ENCODE measurements around the gene NCR3LG1.

DNA sequence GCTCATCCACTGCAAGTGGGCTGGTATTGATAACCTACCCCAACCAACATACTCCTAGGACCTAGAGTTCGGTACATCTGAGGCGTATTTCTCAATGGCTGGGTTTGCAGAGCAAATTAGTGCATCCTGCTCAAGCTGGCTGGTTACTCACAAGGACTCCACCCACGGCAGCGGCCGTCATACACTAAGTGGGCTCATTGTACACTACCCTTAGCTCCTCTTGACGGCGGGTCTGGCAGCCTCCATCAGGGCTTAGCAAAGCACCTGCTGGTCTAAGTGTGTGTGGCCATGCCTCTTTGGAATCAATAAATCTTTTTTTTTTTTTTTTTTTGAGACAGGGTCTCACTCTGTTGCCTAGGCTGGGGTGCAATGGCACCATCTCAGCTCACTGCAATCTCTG is 57.0 kb downstream of the NCR3LG1 start:
- TF ChIP-seq POLR2A (IDR thresholded peaks at IDR 0.05) (no peak), EP300 (IDR thresholded peaks at IDR 0.05) (no peak)
- TF ChIP-seq, protein P1, sequence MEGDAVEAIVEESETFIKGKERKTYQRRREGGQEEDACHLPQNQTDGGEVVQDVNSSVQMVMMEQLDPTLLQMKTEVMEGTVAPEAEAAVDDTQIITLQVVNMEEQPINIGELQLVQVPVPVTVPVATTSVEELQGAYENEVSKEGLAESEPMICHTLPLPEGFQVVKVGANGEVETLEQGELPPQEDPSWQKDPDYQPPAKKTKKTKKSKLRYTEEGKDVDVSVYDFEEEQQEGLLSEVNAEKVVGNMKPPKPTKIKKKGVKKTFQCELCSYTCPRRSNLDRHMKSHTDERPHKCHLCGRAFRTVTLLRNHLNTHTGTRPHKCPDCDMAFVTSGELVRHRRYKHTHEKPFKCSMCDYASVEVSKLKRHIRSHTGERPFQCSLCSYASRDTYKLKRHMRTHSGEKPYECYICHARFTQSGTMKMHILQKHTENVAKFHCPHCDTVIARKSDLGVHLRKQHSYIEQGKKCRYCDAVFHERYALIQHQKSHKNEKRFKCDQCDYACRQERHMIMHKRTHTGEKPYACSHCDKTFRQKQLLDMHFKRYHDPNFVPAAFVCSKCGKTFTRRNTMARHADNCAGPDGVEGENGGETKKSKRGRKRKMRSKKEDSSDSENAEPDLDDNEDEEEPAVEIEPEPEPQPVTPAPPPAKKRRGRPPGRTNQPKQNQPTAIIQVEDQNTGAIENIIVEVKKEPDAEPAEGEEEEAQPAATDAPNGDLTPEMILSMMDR (IDR thresholded peaks at IDR 0.05), result no peak
